ENCODE results near the gene CRHR2. TPM values are rescaled to one million over a fixed set of nuclear protein-coding genes. Genes with fewer than 3 reads are reported as not detected.
"Not testable (repeated sequence)": the region's sequence is repeated elsewhere in the genome, so short reads cannot be mapped to it uniquely, and the experiment has no call there.

CRHR2 gene
- total and polyA plus RNA-seq, 2 of the 13 experiments (the other 11 are each of a cell fraction or from before 2014, with no cell fraction given), result not detected

DNA sequence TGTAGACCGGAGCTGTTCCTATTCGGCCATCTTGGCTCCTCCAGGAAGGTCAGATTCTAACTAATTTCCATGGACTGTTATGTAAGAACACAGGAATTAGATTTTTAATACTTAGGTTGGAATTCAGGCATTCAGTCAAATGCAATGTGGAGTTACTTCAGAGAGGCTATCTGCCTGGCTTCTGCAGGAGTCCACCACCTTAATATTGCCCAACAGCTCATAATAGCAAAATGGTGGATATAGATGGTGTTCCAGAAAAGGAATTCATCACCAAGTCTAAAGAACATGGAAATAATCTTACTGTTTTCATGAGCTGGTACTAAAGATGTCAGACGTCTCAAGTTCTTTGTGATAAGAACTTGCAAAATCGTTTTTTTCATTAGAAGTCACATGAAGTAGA, 39.5 kb downstream of the CRHR2 start:
- ChIA-PET CTCF (ENCODE audit: low intra/inter-chr PET ratio, low total read pairs) (no interaction called here), POLR2A (no interaction called here)
- H3K27ac ChIP-seq (ENCODE audit: extremely low read length, insufficient read depth, low read length), result no peak overlapping the region
- H3K9ac ChIP-seq (ENCODE audit: insufficient read depth, low read depth, low read length), result no peak overlapping the region
- no TSS peak for BruUV-seq (replicated peaks)
- H3K4me1 ChIP-seq (ENCODE audit: insufficient read depth, low read length), result no peaks in the 10 kb centered on the region
- H3K4me2 ChIP-seq (ENCODE audit: low read depth, low read length), result no peak overlapping the region
- 86% methylated on average over 4 of the region's 4 CpGs for WGBS (ENCODE audit: low lambda C conversion rate)
- H3K27me3 ChIP-seq (ENCODE audit: control insufficient read depth in 1 of 2, insufficient read depth in 2 of 2, low read length in 2 of 2), result no peaks in the 10 kb centered on the region
- no peaks in the 10 kb centered on the region for H4K20me1 ChIP-seq (ENCODE audit: insufficient read depth, low read length)
- intact Hi-C loops (cut with micrococcal nuclease; ENCODE audit: unreplicated experiment) (no loop called here), in situ Hi-C loops (cut with HindIII; ENCODE audit: extremely low pct_ligation_motif_present, low pct_unique_long_range_greater_than_20kb) (no loop called here)
- no peak overlapping the region for H3K4me3 ChIP-seq (replicated peaks in 1 of 3; ENCODE audit: insufficient read depth in 1 of 3, low read depth in 2 of 3, low read length in 3 of 3)
- H2AFZ ChIP-seq (ENCODE audit: low read length), result no peak overlapping the region
- FAIRE-seq (no peak), DNase-seq (ENCODE audit: low spot score) (no peak), ATAC-seq (no peak)
- H3K9me3 ChIP-seq (ENCODE audit: low read length), result no peaks in the 10 kb centered on the region
- H3K36me3 ChIP-seq (replicated peaks in 1 of 2; ENCODE audit: control insufficient read depth in 1 of 2, insufficient read depth in 2 of 2, low read length in 2 of 2), result no peaks in the 10 kb centered on the region
- no peaks in the 10 kb centered on the region for H3K79me2 ChIP-seq (ENCODE audit: insufficient read depth, low read length)
- TF ChIP-seq ZFY (CRISPR knock-in tag; IDR thresholded peaks at IDR 0.05), result no peak
- TF ChIP-seq ZNF83 (CRISPR knock-in tag; IDR thresholded peaks at IDR 0.05; ENCODE audit: borderline replicate concordance), result no peak
- TF ChIP-seq ZFP36 (IDR thresholded peaks at IDR 0.05; ENCODE audit: borderline replicate concordance, low read depth, low read length, partially characterized antibody), result no peak
- no peak for TF ChIP-seq TP53 (CRISPR knock-in tag; conservative IDR thresholded peaks at IDR 0.05)
- no peak for TF ChIP-seq NFYC (CRISPR knock-in tag; IDR thresholded peaks at IDR 0.05)
- TF ChIP-seq ZFP41 (CRISPR knock-in tag; IDR thresholded peaks at IDR 0.05; ENCODE audit: borderline replicate concordance), result no peak
- TF ChIP-seq ZNF260 (CRISPR knock-in tag; IDR thresholded peaks at IDR 0.05; ENCODE audit: borderline replicate concordance, low read depth), result no peak
- TF ChIP-seq ZBTB42 (CRISPR knock-in tag; IDR thresholded peaks at IDR 0.05), result no peak
- TF ChIP-seq ZNF619 (CRISPR knock-in tag; IDR thresholded peaks at IDR 0.05), result no peak
- no peak for TF ChIP-seq ZNF335 (CRISPR knock-in tag; IDR thresholded peaks at IDR 0.05)
- TF ChIP-seq, protein P1, sequence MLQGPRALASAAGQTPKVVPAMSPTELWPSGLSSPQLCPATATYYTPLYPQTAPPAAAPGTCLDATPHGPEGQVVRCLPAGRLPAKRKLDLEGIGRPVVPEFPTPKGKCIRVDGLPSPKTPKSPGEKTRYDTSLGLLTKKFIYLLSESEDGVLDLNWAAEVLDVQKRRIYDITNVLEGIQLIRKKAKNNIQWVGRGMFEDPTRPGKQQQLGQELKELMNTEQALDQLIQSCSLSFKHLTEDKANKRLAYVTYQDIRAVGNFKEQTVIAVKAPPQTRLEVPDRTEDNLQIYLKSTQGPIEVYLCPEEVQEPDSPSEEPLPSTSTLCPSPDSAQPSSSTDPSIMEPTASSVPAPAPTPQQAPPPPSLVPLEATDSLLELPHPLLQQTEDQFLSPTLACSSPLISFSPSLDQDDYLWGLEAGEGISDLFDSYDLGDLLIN (CRISPR knock-in tag; IDR thresholded peaks at IDR 0.05; ENCODE audit: borderline replicate concordance), result no peak

DNA sequence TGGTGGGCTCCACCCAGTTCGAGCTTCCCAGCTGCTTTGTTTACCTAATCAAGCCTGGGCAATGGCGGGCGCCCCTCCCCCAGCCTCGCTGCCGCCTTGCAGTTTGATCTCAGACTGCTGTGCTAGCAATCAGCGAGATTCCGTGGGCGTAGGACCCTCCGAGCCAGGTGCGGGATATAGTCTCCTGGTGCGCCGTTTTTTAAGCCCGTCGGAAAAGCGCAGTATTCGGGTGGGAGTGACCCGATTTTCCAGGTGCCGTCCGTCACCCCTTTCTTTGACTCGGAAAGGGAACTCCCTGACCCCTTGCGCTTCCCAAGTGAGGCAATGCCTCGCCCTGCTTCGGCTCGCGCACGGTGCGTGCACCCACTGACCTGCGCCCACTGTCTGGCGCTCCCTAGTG, 39.9 kb downstream of the CRHR2 start:
- DNase-seq (ENCODE audit: low spot score); H3K4me3 ChIP-seq (replicated peaks in 1 of 3; ENCODE audit: insufficient read depth in 1 of 3, low read depth in 2 of 3, low read length in 3 of 3); H3K36me3 ChIP-seq (replicated peaks in 1 of 2; ENCODE audit: control insufficient read depth in 1 of 2, insufficient read depth in 2 of 2, low read length in 2 of 2); intact Hi-C loops (cut with micrococcal nuclease; ENCODE audit: unreplicated experiment); H3K79me2 ChIP-seq (ENCODE audit: insufficient read depth, low read length); H3K4me2 ChIP-seq (ENCODE audit: low read depth, low read length); H2AFZ ChIP-seq (ENCODE audit: low read length); FAIRE-seq; H3K9ac ChIP-seq (ENCODE audit: insufficient read depth, low read depth, low read length); H3K9me3 ChIP-seq (ENCODE audit: low read length); CTCF ChIA-PET (ENCODE audit: low intra/inter-chr PET ratio, low total read pairs); H3K4me1 ChIP-seq (ENCODE audit: insufficient read depth, low read length); in situ Hi-C loops (cut with HindIII; ENCODE audit: extremely low pct_ligation_motif_present, low pct_unique_long_range_greater_than_20kb); BruUV-seq (replicated peaks); POLR2A ChIA-PET; H3K27ac ChIP-seq (ENCODE audit: extremely low read length, insufficient read depth, low read length); H3K27me3 ChIP-seq (ENCODE audit: control insufficient read depth in 1 of 2, insufficient read depth in 2 of 2, low read length in 2 of 2); H4K20me1 ChIP-seq (ENCODE audit: insufficient read depth, low read length); ATAC-seq: not testable (repeated sequence)
- 94% methylated on average over 12 of the region's 29 CpGs for WGBS (ENCODE audit: low lambda C conversion rate)
